ENCODE results near the gene ISLR.
A peak's percentile ranks its signal among the peaks of the same experiment; 100 is the strongest.
"Not testable (repeated sequence)": the region's sequence is repeated elsewhere in the genome, so short reads cannot be mapped to it uniquely, and the experiment has no call there.

ISLR gene

DNA sequence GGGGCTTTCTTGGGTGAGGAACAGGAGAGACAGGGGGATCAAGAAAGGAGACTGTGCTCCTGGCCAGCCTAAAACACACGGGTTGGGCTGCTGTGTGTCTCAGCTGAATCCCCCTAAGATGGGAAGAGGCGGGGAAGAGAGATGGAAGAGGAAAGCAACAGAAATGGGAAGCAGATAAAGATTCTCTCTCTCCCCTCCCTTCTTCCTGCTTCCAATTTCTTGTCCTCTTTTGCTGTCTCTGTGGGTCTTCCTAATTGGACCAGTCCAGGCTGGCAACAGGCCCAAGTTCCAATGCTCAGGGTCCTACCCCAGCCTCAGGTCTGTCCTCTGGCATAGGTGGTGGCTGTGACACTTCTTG is 36.0 kb upstream of the ISLR start:
- DNase-seq, result no peak

DNA sequence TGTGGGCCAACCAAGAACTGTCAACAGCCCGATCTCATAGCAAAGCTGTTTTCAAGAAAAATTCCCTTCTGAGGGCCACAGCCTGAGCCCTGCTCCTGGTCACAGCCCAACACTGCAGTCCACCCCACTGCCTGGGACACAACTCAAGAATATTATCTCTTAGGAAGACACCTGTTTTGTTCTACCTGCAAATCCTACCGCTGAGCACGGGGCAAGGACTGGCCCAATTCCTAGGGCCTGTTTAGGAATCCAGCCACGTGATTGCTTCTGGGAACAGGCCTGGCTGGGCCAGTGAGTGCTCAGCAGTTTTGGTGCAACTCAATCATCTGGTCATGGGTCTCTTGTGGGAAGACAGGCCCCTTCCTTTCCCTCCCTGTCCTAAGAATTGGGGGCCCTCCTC is 34.9 kb upstream of the ISLR start:
- DNase-seq, result no peak

DNA sequence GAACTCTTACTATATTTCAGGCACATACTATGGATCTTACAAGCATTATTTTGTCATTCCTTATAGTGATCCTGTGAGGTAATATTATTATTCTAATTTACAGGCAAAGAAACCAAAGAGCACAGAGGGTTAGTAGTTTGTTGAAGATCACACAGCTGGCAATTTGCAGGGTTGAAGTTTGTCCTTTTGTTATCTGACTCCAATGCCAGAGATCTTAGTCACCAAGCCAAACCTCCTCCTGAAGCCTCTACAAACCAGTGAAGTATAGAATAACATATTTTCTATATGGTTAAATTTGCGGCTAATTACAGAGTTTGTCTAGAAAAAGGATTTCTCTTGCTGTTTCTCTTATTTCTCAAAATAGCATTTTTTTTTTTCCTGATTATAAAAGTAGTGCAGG is 31.9 kb upstream of the ISLR start:
- no peak for DNase-seq

DNA sequence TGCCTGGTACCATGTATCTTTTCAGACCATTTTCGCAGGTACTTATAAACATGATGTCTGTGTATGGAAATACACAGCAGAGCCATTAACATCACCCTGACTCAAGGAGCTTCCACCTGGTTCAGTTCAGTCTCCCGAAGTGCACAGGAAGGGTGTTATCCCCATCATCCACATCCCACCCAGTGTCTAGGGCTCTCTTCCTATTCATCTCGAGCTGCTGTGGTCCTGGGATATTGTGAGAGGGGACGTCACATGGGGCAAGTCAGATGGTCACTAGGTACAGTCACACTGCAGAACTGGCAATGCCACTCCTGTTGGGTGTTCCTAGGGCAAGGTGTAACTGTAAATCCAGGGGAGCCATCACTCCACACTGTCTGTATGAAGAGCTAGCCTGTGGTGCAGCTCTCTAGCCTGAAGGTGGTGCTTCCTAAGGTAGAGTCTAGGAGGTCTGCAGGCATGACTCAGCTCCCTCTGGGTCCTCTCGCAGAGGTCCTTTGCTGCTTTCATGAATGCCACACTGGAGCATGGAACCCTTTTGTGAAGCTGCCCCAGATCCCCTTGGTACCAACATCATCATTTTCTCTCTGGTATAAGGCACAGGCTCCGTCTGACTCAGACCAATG is 29.2 kb upstream of the ISLR start:
- DNase-seq, result no peak

DNA sequence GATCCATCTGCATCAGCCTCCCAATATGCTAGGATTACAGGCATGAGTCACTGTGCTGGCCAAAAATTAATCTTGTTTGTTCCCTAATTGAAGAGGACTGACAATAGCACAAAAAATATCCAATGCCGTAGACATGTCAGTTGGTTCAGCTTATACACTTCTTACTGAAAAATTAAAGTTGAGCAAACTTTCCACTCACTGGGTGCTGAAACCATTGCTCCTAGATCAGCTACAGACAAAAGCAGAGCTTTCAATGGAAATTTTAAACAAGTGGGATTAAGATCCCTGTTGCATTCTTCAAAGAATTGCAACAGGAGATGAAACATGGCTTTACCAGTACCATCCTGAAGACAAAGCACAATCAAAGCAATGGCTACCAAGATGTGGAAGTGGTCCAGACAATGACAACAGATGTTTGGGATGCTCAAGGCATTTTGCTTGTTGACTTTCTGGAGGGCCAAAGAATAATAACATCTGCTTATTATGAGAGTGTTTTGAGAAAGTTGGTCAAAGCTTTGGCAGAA is 27.2 kb upstream of the ISLR start:
- DNase-seq, result no peak

DNA sequence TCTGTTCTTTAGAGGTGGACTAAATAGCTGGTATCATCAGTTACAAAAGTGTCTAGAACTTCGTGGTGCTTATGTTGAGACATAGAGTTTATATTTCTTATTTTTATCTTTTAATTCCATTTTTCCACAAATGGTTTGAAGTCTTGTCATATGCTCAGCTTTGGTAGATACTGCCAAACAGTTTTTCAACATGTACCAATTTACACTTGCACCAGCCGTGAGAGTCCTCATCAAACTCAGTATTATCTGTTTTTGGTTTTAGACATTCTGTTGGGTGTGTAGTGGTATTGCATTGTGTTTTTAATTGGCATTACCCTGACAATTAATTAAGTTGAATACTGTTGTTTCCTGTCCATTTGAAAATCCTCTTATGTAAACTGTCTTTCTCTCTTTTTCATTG is 26.5 kb upstream of the ISLR start:
- DNase-seq, result no peak

DNA sequence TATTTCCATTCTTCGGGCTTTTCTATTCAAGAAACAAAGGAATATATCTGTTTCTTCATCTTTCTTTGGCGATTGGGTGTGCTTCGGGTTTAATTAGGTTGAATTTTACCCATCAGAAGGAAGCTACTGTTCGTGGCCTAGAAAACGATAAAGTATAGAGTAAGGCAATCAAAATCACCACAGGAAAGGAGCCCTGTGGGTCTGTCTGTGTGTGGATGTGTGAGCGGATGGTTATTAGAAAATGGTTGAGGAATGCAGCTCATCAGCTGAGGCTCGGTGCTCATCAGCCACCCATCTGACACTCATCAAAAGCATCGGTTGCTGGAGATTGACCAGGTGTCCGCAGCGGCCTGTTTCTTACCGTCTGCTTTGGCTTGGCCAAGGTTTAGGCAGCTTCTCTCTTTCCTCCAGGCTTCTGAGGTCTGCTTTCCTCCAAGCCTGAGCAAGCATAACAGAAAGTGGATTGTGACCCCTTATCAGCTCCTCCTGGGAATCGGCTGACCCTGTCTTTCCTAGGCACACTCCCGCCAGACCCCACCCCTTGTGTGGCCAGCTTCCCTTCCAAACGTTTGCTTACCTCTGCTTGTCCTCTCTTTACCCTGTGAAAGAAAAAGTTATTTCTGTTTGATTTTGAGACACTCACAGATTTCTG is 17.6 kb upstream of the ISLR start:
- DNase-seq, result no peak

DNA sequence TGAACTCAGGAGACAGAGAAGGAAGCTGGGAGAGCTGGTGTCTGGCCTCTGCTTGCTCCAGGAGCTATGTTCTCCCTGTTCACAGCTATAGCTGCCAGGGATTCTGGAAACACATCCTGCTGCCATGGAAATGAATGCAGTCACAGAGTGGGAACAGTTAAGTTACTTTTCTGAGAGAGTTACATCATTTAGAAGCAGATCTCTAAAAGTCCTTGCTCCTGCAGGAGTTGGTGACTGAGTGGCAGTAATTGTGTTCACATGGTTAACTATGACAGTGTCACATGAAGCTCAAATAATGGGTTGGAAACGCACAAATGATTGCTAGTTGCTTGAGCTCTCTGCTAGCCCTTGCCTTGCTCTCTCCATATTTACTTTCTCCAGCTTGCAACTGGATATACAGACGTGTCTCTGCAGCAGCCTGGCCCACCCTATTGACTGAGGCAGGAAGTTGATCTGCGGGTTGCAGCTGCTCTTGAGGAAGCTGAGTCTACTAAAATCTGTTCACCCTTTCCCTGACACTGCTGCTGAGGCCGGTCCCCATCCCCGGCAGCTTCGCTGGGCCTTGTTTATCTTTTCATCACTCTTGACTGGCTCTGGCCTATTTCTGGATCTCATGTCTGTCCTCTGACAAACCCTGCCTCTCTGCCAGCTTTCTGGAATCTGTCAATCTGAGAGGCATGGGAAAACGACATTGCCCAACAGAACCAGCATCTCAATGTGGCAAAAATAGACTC is 16.7 kb upstream of the ISLR start:
- peak; percentile 55 for DNase-seq

DNA sequence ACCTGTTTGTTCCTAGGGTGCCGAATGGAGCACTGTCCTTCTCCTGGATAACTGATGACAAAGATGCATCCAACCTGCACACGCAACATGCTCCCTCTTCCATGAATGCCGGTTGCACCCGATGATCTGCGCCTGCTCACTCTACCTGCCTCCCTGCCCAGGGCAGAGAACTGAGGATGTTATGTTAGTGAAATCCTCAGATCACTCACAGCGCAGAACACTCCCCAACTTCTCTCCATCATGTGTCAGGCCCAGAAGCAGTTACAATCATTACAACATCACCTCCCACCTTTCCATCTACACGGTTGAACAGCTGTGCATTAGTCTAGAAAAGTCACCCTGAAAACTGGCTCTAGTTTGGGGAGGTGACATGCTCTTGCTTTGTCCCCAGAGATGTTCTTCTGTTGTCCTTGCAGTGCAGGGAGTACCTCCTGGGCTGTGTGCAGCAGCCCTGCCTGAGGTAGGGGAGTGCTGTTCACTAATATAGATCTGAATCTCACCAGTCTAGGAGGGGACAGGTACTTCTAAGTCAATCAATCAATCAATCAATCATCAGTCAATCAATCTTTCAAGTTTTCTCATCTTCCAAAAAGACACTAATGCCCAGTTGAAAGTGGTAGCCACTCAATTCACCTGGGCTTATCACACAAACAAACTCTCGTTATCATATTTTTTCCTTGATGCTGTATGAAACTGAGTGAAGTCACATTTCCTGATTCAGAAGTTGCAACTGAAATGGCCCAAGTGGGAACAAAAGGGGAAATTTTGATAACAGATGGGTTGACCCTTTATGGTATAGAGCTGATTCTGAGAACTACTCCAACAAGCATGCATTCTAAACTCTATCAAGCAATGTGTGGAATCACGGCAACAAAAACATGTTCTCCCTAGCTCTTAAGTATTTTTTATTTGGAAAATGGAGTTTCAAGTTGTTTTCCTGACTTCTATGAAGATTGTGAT is 15.4 kb upstream of the ISLR start:
- no peak for DNase-seq

DNA sequence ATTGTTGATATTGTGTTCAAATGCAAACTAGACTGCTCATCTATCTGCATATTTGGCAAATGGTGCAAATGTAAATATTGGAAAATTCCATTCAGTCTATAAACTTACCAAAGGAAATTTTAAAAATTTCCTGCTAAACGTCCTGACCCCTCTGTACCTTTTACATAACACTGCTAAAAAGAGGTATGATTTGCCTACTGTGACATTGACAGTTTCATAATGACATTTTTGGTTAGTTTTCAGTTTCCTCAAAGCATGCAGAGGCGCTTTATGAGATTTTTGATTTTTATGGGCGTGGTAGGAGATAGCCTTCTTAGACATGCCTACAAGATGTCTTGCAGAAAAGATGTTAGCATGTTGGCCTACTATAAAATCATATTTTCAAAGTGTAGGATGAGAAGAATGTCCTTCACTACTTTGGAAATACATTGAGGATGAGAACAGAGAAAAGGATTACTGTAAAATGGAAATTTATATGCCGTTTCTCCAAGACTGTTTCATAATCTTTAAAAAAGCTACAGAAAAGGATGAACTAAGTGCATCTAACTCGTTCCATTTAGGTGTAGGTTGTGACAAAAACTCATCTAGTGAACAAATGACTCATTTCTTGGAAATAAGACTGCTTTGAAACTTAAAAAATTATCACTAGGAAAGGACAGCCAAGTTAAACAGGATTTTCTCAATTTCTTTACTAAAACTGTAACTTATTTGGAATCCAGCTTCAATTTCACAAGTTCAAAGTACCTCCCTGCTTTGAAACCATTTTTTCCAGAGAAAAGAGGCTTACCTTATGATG is 14.5 kb upstream of the ISLR start:
- no peak for DNase-seq

DNA sequence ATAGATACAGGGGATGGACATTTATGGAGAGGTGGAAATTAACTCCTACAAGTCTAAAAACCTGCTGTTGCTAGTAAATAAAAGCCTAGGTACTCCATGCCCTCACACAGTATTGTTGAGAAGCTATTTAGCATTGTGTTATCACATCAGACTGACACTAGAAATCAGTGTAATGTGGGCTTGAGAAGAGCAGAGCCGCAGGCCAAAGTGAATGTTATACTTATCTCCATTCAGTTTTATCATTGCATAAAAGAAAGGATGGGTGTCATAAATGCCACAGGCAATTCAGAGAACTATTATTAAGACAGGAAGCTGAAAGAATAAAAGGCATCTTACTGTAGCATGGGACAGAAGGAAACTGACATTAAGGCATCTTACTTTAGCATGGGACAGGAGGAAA is 13.7 kb upstream of the ISLR start:
- DNase-seq, result no peak

DNA sequence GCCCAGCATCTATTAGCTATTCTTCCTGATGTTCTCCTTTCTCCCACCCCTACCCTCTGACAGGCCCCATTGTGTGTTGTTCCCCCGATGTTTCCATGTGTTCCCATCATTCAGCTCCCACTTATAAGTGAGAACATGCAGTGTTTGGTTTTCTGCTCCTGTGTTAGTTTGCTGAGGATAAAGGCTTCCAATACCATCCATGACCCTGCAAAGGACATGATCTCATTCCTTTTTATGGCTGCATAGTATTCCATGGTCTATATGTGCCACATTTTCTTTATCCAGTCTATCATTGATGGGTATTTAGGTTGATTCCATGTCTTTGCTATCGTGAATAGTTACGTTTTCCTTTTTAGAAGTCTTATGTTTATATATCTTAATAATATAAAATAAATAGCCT is 13.1 kb upstream of the ISLR start:
- not testable (repeated sequence) for DNase-seq

DNA sequence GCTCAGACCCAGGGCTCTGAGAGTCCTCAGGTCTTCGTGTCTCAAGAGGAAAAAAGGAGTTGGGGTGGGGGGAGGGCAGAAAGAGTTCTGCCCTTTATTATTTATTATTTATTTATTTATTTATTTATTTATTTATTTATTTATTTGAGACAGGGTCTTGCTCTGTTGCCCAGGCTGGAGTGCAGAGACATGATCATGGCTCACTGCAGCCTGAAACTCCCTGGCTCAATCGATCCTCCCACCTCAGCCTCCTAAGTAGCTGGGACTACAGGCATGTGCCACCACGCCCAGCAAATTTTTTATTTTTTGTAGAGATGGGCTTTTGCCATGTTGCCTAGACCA is 11.3 kb upstream of the ISLR start:
- not testable (repeated sequence) for DNase-seq

DNA sequence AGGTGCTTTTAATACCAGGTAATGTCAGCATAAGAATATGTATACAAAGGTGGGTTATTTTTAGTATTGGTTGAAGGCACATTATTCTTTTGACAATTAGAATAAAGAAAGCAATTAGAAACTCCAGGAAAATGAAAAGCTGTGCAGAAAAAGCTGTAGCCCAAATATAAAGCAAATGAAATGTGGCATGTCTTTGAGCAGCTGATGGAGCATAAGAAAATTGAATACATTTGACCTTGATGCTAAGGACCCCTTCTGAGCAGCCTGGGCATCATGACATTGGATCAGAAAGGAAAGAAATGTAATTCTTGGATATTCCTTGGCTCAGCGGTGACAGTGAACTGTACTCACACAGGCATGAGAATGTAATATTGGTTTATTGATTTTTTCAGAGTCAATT is 8.0 kb upstream of the ISLR start:
- DNase-seq, result no peak

DNA sequence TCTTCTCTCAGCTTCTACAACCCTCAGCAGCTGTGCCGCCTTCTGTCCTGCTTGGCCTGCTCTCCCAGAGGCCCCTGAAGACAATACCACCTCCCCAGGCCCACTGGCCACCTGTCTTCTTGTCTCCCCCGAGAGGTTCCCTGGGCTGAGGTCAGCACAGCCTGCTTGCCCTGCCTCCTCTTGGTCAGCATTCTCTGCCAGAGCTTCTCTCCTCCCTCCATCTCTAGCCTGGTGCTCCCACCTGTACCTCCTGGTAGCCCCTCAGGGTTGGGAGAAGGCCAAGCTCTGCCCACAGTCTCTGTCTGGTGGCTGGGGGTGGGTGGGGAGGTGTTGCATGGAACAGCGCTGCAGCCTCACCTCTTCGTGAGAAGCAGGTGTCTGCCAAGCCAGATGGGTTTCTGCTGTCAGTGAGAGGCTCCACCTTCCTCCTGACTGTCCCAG is 5.6 kb upstream of the ISLR start:
- DNase-seq, result peak; percentile 67

DNA sequence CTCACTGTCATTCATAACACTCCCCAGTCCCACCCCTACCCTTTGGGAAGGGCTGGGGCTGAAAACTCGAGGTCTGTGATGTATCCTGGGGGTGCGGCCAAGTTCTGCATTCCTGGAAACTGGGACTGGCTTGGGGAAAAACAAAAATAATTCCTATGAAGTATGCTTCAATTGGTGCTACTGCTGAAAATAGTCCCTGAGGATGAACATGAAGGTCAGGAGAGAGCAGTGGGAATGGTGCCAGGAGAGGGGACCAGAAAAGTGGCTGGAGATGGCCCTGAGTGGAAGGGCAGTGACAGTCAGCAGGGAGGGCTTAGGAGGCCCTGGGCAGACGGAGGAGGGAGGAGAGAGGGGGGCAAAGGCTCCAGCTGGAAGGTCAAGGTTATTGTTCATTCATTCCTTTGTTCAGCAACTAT is 4.8 kb upstream of the ISLR start:
- DNase-seq, result no peak

DNA sequence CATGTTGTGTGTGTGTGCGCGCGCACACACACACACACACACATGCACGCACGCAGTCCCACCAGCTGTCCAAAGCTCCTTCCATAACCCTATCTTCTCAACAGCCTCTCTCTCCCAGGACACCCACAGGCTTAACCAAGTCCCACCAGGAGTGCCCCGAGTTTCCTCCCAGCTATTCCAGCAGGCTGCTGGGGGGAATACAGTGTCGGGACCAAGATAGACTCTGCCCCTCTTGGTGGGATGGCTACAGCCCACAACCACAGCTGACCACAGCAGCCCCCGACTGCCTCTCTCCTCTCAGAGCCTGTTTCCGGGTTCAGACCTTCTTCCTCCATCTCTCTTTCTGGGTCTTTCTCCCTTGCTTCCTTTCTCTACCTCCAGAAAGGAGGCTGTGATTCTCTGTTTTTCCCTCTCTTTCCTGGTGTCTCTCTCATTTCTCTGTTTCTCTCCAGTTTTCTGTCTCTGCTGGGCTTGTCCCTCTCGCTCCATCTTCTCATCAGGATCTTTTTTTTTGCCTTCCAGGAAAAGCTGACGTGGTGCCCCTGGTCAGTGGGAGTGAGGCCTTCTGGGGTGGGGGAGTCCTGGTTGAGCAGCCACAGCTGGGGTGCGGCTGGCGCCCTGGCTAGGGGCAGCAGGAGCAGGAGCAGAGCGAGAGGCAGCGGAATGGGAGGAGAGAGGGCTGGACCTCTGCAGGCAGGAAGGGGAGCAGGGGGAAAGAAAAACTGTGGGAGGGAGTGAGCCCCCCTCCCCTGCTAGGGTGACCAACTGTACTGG is 3.3 kb upstream of the ISLR start:
- DNase-seq, result no peak

DNA sequence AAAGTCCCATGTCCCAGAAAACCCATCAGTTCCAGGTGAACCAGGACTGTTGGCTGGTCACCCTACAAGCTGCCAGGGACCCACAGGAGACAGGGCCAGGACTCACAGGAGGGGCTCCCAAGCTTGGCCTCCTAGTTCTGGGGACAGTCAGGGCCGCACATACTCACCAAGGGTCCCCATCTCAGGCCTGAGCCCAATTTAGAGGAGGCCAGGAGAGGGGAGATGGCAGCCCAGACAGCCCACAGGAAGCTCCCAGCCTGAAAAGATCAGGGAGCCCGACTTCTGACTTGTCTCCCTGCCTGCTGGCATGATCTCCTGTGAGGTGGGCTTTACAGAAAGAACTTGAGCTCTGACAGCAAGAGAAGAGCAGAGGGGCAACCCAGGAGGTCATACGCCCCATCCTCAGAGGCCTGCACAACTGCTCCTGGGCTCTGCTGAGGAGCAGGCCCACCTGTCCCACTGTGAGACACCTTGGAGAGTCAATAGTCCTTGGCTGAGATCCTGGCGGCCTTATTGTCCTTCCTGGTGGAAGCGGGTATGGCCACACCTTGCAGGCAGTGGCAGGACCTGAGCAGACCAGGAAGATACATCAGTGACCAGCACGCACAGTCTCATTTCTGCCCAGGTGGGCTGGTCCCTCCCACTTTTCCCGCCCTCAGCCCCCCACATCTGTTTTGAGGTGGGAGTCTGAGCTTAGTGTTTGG is 2.5 kb upstream of the ISLR start:
- DNase-seq, result no peak

DNA sequence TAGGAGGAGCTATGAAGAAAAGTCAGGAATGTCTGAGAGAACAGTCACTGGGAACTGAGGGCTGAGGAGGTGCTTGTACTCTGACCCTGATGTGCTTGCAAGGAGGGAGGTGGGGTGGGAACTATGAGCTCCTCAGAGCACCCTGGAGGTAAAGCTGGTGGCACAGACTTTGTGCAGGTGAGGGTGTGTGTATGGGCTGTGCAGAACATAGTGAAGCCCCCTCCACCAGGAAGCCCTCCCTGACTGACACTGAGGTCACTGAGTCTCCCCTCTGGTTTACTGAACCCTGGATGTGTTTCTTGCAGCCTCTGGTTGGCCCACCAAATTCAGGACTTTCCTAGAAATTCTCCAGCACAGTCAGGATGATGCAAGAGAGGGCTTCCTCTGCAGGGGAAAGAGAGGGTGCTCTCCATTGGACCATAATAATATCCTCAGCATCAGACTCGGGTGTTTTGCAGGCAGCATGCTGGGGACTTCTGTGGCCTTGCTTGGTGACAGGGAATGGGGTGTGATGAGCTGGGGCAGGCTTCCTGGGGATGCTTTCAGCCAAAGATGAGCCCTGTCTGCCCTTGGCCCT is 1.5 kb upstream of the ISLR start:
- DNase-seq, result no peak

DNA sequence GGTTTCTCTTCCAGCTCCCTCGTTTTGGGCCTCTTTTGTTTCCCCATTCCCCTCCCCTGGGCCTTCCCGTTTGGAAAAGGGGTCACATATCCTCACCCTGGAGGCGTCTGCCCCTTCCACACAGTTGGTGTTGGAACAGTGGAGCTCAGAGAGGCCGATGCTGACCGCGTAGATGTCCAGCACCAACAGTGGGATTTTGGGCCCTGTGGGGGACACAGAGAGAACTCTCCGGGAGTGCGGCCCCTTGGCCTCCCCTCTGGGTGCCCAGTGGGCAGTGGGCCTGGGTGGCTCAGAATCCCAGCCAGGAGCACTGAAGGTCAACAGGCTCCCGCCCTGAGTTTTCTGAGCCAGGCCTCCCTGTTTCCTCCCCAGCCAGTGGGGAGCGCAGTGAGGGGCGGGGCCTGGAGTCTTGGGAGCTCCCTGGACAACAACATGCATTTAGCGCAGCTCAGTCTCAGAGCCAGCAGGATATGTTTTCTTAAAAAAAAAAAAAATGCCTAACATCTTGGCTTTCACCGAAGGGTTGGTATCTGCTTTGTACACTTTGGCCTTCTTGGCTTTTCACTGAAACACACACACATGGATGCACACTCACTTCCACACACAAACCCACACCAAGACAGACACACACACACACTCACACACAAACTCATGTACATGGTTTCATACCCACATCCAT is 670 bp upstream of the ISLR start:
- DNase-seq, result no peak
